Psoas muscle (tissue), 8 donors: ENCODE data around the gene GPRASP1. TPM values are rescaled to one million over a fixed set of nuclear protein-coding genes. Genes with fewer than 3 reads are reported as not detected.

ENCODE experiments used
- ATAC-seq, 4 donors: fragments of 200-7000 bp; cut with Tn5 transposase; one replicate each; pipeline ENCODE4 v1.9.1; 2020; ENCODE audit warnings: moderate library complexity in 3 of 4, mild to moderate bottlenecking in 2 of 4
- DNase-seq, 2 donors: peaks; one replicate each; pipeline ENCODE4 v3.0.0-alpha.2; 2020
- H3K27ac ChIP-seq: fragments of 200-600 bp; one replicate; pipeline ENCODE4 v1.8.0; 2022
- H3K27me3 ChIP-seq, 3 donors: fragments of 200-600 bp in 1 of 3; one replicate each; pipeline versions ENCODE4 v1.6.1 to v1.8.0; 2013 to 2022; ENCODE audit warnings: low read length in 2 of 3, mild to moderate bottlenecking in 2 of 3, moderate library complexity in 1 of 3; ENCODE audit not compliant: insufficient read depth in 3 of 3
- H3K36me3 ChIP-seq, 2 donors: fragments of 200-600 bp in 1 of 2; one replicate each; pipeline versions ENCODE4 v1.6.1 to v1.8.0; 2013 to 2022; ENCODE audit warnings: low read depth in 1 of 2, mild to moderate bottlenecking in 1 of 2, moderate library complexity in 1 of 2; ENCODE audit not compliant: insufficient read depth in 1 of 2
- H3K4me1 ChIP-seq: fragments of 200-600 bp; one replicate; pipeline ENCODE4 v1.8.0; 2022
- H3K4me3 ChIP-seq: fragments of 200-600 bp; one replicate; pipeline ENCODE4 v1.8.0; 2022; ENCODE audit warnings: mild to moderate bottlenecking
- H3K9me3 ChIP-seq: fragments of 200-600 bp; one replicate; pipeline ENCODE4 v1.8.0; 2022
- intact Hi-C, 2 donors: fragments of 100-400 bp; cut with DNase I; formaldehyde crosslinking; loops; one replicate each; pipeline versions ENCODE4 v1.11.0 to v1.14.2; 2022
- polyA plus RNA-seq, 3 donors: library from polyadenylated mRNA; stranded (reverse); fragments of 200-250 nt; gene quantifications; one replicate each; pipeline ENCODE4 v1.2.3, GENCODE V29; 2013
- total RNA-seq, 4 donors: library from RNA; stranded (reverse); fragmentation: NEBNext Ultra II Directional in 2 of 4; extraction: Animal tissue kit (Norgen Biotek cat#: 25700) in 2 of 4; gene quantifications; one replicate each; pipeline versions ENCODE4 v1.2.1 to v1.2.4, GENCODE V29; 2021 to 2023
- TF ChIP-seq, protein P1 (sequence below): fragments of 200-600 bp; IDR thresholded peaks from one replicate; pipeline ENCODE4 v1.8.0; 2022; ENCODE audit warnings: antibody characterized with exemption
- donor health status: healthy with polysubstance abuse.
- donor health status: DM: no; HTN: no; CAD: no; lungs with moderate emphysema.
- donor health status: Bipolar disorder and iron deficiency.
- donor health status: healthy.
- donor health status: DM: yes; HTN: yes; CAD: no.
- donor health status: DM: no; HTN: no; CAD: no.
- donor health status: DM: no; HTN: no; CAD: no.
- donor health status: DM: yes; HTN: yes; CAD: no.

Gene GPRASP1
- total and polyA plus RNA-seq, 7 donors, result 0.43 to 7.2 (median 1.2) TPM

DNA sequence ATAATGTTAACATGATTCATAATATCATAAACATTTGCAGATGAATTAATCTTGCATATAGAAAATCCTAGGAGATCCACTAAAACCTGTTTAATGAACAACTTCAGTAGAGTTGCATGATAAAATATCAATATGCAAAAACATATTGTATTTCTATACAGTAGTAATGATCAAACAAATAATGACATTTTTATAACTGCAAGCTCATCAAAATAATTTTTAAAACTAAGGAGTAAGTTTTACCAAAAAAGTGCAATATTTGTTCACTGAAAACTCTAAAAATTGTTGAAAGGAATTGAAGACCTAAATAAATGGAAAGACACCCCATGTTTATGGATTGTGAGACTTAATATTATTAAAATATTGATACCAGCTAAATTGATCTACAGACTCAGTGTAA, 45.0 kb downstream of the GPRASP1 start:
- no peaks in the 10 kb centered on the region for H3K4me1 ChIP-seq
- H3K27ac ChIP-seq, result no peak overlapping the region
- no peaks in the 10 kb centered on the region for H3K27me3 ChIP-seq
- no peak for DNase-seq
- intact Hi-C loops, result no loop called here
- H3K9me3 ChIP-seq, result no peaks in the 10 kb centered on the region
- H3K36me3 ChIP-seq, result no peaks in the 10 kb centered on the region
- TF ChIP-seq, protein P1, sequence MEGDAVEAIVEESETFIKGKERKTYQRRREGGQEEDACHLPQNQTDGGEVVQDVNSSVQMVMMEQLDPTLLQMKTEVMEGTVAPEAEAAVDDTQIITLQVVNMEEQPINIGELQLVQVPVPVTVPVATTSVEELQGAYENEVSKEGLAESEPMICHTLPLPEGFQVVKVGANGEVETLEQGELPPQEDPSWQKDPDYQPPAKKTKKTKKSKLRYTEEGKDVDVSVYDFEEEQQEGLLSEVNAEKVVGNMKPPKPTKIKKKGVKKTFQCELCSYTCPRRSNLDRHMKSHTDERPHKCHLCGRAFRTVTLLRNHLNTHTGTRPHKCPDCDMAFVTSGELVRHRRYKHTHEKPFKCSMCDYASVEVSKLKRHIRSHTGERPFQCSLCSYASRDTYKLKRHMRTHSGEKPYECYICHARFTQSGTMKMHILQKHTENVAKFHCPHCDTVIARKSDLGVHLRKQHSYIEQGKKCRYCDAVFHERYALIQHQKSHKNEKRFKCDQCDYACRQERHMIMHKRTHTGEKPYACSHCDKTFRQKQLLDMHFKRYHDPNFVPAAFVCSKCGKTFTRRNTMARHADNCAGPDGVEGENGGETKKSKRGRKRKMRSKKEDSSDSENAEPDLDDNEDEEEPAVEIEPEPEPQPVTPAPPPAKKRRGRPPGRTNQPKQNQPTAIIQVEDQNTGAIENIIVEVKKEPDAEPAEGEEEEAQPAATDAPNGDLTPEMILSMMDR, result no peak
- no peak for ATAC-seq
- H3K4me3 ChIP-seq, result no peak overlapping the region

DNA sequence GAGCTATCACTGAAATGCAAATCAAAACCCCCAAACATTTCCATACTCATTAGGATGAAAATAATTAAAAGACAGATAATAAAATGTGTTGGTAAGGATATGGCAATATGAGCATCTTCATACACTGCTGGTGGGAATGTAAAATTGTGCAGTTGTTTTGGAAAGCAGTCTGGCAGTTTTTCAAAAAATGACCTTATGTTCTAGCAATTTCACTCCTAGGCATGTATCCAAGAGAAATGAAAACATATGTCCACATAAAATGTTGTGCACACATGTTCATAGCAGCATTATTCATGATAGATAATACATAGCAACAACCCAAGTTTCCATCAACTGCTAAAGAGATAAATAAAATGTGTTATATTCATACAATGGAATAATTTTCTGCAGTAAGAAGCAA, 46.2 kb downstream of the GPRASP1 start:
- no peaks in the 10 kb centered on the region for H3K9me3 ChIP-seq
- no peak overlapping the region for H3K4me3 ChIP-seq
- no peak for DNase-seq
- no peak overlapping the region for H3K27ac ChIP-seq
- no peaks in the 10 kb centered on the region for H3K4me1 ChIP-seq
- no peak for ATAC-seq
- H3K27me3 ChIP-seq, result no peaks in the 10 kb centered on the region
- TF ChIP-seq, protein P1, result no peak
- intact Hi-C loops, result no loop called here
- no peaks in the 10 kb centered on the region for H3K36me3 ChIP-seq

Other genes starting within 250 kb of the GPRASP1 start
- not detected for gene NXF2B, start 211.5 kb upstream of the GPRASP1 start, total RNA-seq
- gene NXF2B, start 211.5 kb upstream of the GPRASP1 start, polyA plus RNA-seq, result not detected
- gene TCP11X2, start 179.7 kb upstream of the GPRASP1 start, total RNA-seq, result not detected
- gene TCP11X2, start 179.7 kb upstream of the GPRASP1 start, polyA plus RNA-seq, result not detected
- gene TMSB15A, start 134.7 kb upstream of the GPRASP1 start, total RNA-seq, result under 1 TPM in 1 of 4 donors, not detected in 3; 0.43 TPM
- under 1 TPM in 1 of 3 donors, not detected in 2; 0.23 TPM for gene TMSB15A, start 134.7 kb upstream of the GPRASP1 start, polyA plus RNA-seq
- 1 to 10 TPM; 2.9 to 7.4 (median 3.9) TPM for gene ARMCX5, start 52.0 kb upstream of the GPRASP1 start, total RNA-seq
- gene ARMCX5, start 52.0 kb upstream of the GPRASP1 start, polyA plus RNA-seq, result 1 to 10 TPM; 2.4 to 4.2 (median 2.9) TPM
- 10 to 100 TPM in 1 of 4 donors, 1 to 10 TPM in 3; 3.1 to 11.6 (median 3.4) TPM for gene GPRASP2, start 61.0 kb downstream of the GPRASP1 start, total RNA-seq
- 1 to 10 TPM in 2 of 3 donors, under 1 TPM in 1; 0.89 to 1.8 (median 1.4) TPM for gene GPRASP2, start 61.0 kb downstream of the GPRASP1 start, polyA plus RNA-seq
- 1 to 10 TPM; 1.5 to 6.2 (median 3.0) TPM for gene GPRASP3, start 69.3 kb downstream of the GPRASP1 start, total RNA-seq
- gene GPRASP3, start 69.3 kb downstream of the GPRASP1 start, polyA plus RNA-seq, result 1 to 10 TPM in 1 of 3 donors, under 1 TPM in 2; 0.52 to 2.3 (median 0.86) TPM